HG02642 (cell line): Measurements from ENCODE around the gene MNX1.

ENCODE experiments used
- ATAC-seq: cut with Tn5 transposase; IDR thresholded peaks from one replicate; pipeline ENCODE4 v1.9.1; 2021; ENCODE audit warnings: mild to moderate bottlenecking; ENCODE audit not compliant: unreplicated experiment, poor library complexity

Gene MNX1

GRCh38 chr7:157033483-157034473 is 23.3 kb upstream of the MNX1 start:
- ATAC-seq, result no peak

GRCh38 chr7:157032644-157033482 is 22.4 kb upstream of the MNX1 start:
- ATAC-seq, result no peak

GRCh38 chr7:157032128-157032527 is 21.7 kb upstream of the MNX1 start:
- no peak for ATAC-seq

DNA sequence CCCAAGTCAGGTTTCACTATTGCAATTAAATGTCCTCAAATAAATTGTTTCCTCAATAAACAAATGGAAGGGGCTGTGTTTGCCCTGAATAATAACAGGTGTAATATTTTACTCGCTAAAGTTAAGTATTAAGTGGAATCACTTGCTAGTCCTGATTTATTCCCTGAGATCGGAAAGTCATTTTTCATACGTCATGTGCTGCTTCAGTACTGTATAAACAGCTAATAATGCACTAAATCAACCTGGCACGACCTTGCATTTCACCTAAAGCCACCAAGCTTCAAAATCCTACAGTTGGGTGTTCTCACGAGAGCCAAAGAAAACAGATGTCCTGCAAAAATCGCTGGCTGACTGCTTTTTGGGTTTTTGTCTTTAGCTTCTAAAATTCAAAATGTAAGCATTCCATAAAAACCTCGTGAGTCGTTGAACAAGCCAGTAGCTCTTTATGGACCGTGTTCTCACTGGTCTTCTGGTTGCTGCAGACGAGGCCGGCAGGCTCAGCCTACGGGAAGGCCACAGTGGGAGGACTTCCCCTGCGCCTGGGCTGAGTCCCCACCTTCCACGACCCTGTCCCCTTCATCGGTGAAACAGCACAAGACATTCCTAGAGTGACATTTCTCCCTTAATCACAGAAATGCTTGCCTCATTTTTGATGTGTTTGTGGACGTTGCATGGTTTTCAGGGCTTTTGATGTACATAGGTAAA is 17.9 kb upstream of the MNX1 start:
- no peak for ATAC-seq

- no peak for ATAC-seq
These were observed 17.2 kb upstream of the MNX1 start for GRCh38 chr7:157027568-157028198.

DNA sequence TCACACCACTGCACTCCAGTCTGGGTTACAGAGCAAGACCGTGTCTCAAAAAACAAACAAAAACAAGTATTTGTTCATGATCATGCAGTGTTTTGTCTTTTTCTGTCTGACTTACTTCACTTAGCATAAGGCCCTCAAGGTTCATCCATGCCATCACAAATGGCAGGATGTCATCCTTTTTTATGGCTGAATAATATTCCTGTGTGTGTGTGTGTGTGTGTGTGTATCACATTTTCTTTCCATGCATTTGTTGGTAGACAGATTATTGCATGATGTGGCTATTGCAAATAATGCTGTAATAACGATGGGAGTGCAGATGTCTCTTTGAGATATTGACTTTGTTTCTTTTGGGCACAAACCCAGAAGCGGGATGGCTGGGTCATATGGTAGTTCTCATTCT is 14.3 kb upstream of the MNX1 start:
- ATAC-seq, result no peak

GRCh38 chr7:157023589-157023905 is 13.1 kb upstream of the MNX1 start:
- ATAC-seq, result no peak

GRCh38 chr7:157022681-157023588 is 12.5 kb upstream of the MNX1 start:
- no peak for ATAC-seq

GRCh38 chr7:157021871-157022680 is 11.6 kb upstream of the MNX1 start:
- ATAC-seq, result no peak

- no peak for ATAC-seq
These were observed 10.8 kb upstream of the MNX1 start for GRCh38 chr7:157021071-157021870.

DNA sequence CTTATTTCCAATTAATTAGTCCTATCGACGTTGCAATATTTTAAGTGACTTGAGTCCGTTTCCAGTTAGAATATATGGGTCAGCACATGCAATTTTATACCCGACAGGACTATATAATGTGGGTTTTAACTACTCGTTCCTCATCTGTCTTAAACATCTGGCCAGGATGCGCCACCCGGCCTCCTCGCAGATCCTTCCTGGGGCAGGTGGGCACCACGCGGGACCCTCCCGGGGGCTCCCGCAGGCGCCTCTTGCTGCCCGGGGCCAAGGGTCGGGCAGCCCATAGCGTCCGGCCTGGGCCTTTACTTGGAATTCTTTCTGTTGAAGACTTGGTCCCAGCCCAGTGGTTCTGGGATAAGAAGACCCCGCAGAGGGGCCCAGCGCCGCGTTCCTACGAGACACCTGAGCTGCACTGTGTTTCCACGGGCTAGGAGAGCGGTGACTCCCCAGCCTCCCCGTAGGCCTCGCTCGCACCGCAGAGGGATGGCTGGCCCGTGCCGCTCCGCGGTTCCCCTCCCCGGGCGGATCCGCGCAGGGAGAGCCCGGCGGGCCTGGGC is 10.1 kb upstream of the MNX1 start:
- no peak for ATAC-seq

DNA sequence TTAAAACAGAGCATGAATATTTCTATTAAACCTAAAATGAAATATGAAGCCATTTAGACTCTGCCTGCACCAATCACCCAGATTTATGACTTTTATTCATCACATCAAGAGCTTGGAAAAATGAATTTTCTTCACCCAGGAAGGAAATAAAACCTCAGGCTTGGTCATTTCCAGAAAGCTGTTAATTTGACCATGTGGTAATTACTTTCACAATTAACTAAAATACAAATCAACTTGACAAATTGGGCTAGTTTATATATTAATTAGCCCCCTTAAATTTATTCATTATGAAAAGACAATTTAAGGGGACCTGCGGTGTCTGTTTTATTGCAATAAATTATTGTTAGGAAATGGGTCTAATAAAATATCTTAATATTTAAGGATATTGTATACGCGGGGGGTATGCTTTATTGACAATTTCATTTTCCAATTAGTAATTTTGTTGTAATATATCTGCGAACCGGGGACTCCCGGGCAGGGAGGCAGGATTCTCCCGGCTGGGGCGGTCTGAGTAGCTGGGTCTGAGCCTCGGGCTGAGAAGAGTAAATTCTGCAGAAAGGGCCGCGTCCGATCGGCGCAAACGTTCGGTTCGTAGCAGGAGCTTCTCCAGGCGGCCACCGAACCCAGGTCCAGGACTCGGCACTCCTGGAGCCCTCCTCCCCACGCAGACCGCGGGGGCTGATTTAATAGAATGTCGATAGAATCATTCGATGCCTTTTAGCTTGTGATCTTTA is 9.4 kb upstream of the MNX1 start:
- no peak for ATAC-seq

DNA sequence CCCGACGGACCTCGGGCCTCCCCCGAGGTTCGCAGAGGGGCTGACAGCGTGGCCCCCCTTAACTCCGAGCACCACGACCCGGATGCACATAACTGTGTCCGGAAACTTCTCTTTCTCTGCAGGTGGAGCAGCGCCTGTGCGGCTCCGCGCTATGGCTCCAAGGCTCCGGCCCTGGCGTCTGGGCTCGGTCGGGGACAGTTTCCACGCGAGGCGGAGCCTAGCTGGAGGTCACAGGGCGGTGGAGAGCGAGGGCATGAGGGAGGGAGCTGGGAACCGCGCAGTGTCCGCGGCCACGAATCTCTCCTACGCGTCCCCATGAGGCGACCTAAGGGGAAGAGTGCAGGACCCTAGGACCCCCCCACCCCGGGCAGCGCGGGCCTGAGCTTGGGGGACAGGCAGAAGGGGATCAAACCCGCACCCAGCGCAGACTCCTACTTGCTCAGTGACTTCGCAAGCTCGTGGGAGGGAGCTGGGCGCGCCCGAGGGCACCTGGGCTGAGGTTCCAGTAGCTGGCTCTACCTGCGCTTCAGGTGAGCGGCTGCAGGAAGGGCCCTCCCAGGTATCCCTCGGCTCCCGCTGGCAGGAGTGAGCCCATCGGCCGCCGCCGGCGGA is 8.6 kb upstream of the MNX1 start:
- no peak for ATAC-seq

DNA sequence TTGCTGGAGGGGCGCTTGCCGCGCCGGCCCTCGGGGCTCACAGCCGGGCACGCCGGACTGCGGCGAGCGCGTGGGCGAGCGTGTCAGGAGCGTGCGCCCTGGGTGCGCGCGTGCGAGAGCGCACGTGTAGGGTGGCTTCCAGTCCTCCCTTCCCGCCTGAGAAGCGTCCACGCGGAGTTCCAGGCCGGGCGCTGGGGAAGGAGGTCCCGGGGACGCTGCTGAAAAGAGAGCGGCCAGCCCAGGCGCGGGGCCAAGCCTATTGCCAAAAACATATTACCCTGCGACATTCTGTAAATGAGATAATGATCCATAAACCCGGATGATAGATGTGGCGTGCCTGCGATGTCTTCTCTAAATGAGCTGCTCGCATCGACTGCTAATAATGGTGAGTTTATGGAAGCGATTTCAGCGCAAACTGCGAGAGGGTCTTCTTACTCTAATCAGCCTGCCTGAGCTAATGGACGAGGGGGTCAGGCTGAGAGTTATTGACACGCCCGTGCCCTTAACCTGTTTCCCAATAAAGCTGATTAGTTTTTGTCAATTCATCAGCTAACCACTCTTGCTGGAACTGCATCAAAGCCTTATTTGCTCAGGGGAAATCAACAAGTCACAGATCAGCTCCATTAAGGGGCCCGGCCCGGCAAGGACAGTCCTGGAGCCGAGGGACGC is 8.0 kb upstream of the MNX1 start:
- ATAC-seq, result no peak

DNA sequence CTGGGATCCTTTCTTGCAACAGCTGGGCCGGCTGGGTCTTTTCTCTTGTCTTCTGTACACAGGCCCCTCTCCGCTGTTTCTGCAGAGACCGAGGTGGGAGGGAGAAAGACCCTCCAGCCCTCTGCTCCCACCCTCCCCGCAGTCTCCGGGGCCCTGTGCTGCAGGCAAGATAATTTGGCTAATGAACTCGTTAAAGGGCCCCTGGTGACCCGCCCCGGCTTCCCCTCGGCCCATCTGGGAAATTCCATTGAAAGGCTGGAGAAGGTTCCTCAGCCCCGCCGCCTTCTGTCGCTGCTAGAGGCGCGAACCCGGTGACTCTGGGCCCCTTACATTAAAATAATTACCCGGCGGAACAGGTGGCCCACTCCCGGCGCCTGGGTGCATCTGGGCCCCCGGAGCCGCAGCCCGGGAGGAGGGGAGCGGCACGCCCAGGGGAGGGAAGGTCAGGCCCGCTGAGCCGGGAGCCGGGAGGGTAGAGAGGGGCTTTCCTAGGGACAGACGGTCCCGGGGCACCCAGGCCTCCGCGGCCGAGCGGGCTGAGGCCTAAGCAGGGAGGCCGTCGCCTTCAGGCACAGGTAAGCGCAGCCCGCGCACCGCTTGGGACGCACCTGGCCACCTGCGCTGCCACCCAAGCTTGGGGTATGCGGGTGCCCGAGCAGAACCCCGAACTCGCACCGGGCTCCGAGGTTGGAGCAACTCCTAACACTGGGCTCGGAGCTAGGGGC is 7.3 kb upstream of the MNX1 start:
- ATAC-seq, result no peak
